Measurements from ENCODE around the gene DARS2. TPM values are rescaled to one million over a fixed set of nuclear protein-coding genes. Genes with fewer than 3 reads are reported as not detected.

The DARS2 gene
- total RNA-seq, 1 experiment from 2014 or later, result 35.0 TPM

- DNase-seq, result no peak
- Histone ChIP-seq H3K23me2 (ENCODE audit: insufficient read length, low read depth, low read length, poor library complexity, severe bottlenecking) (no peaks in the 10 kb centered on the region), H3K14ac (ENCODE audit: insufficient read depth, low read length) (no peak overlapping the region), H3K23ac (ENCODE audit: insufficient read length, low read depth, low read length) (no peak overlapping the region), H3K27ac (ENCODE audit: insufficient read length, low read depth, low read length) (no peak overlapping the region), H3K9ac (ENCODE audit: extremely low read depth, insufficient read length, low read length) (no peak overlapping the region), H3K79me1 (ENCODE audit: insufficient read depth, low read depth, low read length, poor library complexity, severe bottlenecking) (no peaks in the 10 kb centered on the region), H2AFZ (ENCODE audit: low read length) (no peak overlapping the region), H2BK20ac (ENCODE audit: low read depth, low read length, poor library complexity, severe bottlenecking) (no peak overlapping the region), H3K9me3 (ENCODE audit: control insufficient read depth, low read depth, low read length) (no peaks in the 10 kb centered on the region), H3K4me2 (ENCODE audit: insufficient read depth, insufficient read length, low read length) (no peak overlapping the region), H2AK5ac (ENCODE audit: insufficient read length, low read length) (no peak overlapping the region), H4K5ac (ENCODE audit: insufficient read length, low read depth, low read length) (no peak overlapping the region), H3K18ac (ENCODE audit: insufficient read length, low read depth, low read length) (no peak overlapping the region), H2BK12ac (ENCODE audit: insufficient read length, low read depth, low read length) (no peak overlapping the region), H3K4me1 (ENCODE audit: insufficient read depth, low read length) (peaks cover 6% of the 10 kb centered on the region; the same call in 1 of the 2 replicates), H4K20me1 (ENCODE audit: control insufficient read depth, insufficient read depth, insufficient read length) (no peaks in the 10 kb centered on the region), H2BK15ac (ENCODE audit: low read depth, low read length) (no peak overlapping the region), H2BK5ac (ENCODE audit: insufficient read length, low read length) (no peak overlapping the region), H3K79me2 (ENCODE audit: insufficient read depth, low read length) (no peaks in the 10 kb centered on the region; the same call in 1 of the 2 replicates), H3T11ph (ENCODE audit: low read length) (no peak overlapping the region), H4K8ac (replicated peaks; ENCODE audit: insufficient read length, low read depth, low read length) (no peak overlapping the region), H4K91ac (ENCODE audit: insufficient read length, low read depth, low read length) (no peak overlapping the region), H3K4ac (ENCODE audit: low read depth, low read length) (no peak overlapping the region), H3K27me3 (ENCODE audit: insufficient read depth, low read length) (no peaks in the 10 kb centered on the region), H2BK120ac (ENCODE audit: low read depth, low read length, poor library complexity, severe bottlenecking) (no peak overlapping the region), H3K56ac (ENCODE audit: insufficient read length, low read depth, low read length) (no peak overlapping the region)
- TF ChIP-seq CTCF (conservative IDR thresholded peaks at IDR 0.05), result no peak
- no CpG with 5 or more reads among the region's 4 CpGs for WGBS (ENCODE audit: extremely low coverage, insufficient read length, low lambda C conversion rate)
- Mint-ChIP-seq H3K27me3 (ENCODE audit: low read depth) (no peaks in the 10 kb centered on the region), H3K4me3 (no peak overlapping the region), H3K4me1 (peaks cover 16 to 20% of the 10 kb centered on the region in 2 experiments), H3K36me3 (ENCODE audit: insufficient read depth in 1 of 3, low read depth in 3 of 3) (peaks cover 10 to 19% (median 13%) of the 10 kb centered on the region in 3 experiments; a peak in 6 of 7 replicates), H3K9me3 (no peaks in the 10 kb centered on the region), H3K27ac (peak overlapping the region in 1 of 3 experiments; percentile 61; a peak in 2 of 7 replicates)
Observed at GRCh38 chr1:173886746-173887611, 62.5 kb downstream of the DARS2 start.
